HL-60 (cell line): ENCODE measurements around the gene ANKS6.

Source experiments
- DNase-seq, 2 experiments: peaks; one replicate each; pipeline ENCODE4 v3.0.0-alpha.2; 2010 to 2020; ENCODE audit warnings: low read depth in 1 of 2, low spot score in 1 of 2
- H3K27ac ChIP-seq: fragments of 250-450 bp; sonication (Bioruptor Pico); replicated peaks from 2 replicates; pipeline ENCODE4 v1.5.1; 2020; ENCODE audit warnings: mild to moderate bottlenecking, moderate library complexity
- H3K27me3 ChIP-seq: fragments of 250-450 bp; sonication (Bioruptor Pico); 2 replicates; pipeline ENCODE4 v1.5.1; 2021; ENCODE audit warnings: mild to moderate bottlenecking, moderate library complexity; ENCODE audit not compliant: insufficient read depth, poor library complexity, severe bottlenecking
- H3K4me3 ChIP-seq: replicated peaks from 2 replicates; pipeline ENCODE4 v1.5.1; 2011; ENCODE audit warnings: mild to moderate bottlenecking, control low read depth, low read length; ENCODE audit not compliant: insufficient read depth
- CTCF ChIP-seq: IDR thresholded peaks from one replicate; pipeline ENCODE4 v1.5.1; 2011; ENCODE audit warnings: low read length, control low read depth, inconsistent platforms; ENCODE audit not compliant: insufficient read depth
- GABPA ChIP-seq: IDR thresholded peaks from 2 replicates; pipeline ENCODE4 v1.6.1; 2012; ENCODE audit warnings: low read depth
- POLR2AphosphoS5 ChIP-seq: IDR thresholded peaks from 2 replicates; pipeline ENCODE4 v1.6.1; 2012; ENCODE audit warnings: low read depth
- REST ChIP-seq: IDR thresholded peaks from 2 replicates; pipeline ENCODE4 v1.6.1; 2012; ENCODE audit warnings: low read depth; ENCODE audit not compliant: insufficient replicate concordance
- SPI1 ChIP-seq: IDR thresholded peaks from 2 replicates; pipeline ENCODE4 v1.6.1; 2012; ENCODE audit warnings: low read depth, mild to moderate bottlenecking, borderline replicate concordance

Gene ANKS6

GRCh38 chr9:98778711-98779530 is 17.4 kb downstream of the ANKS6 start:
- TF ChIP-seq SPI1 (no peak), POLR2AphosphoS5 (no peak), GABPA (no peak), CTCF (no peak), REST (no peak)
- no peak for DNase-seq
- no peak overlapping the region for H3K27ac ChIP-seq

GRCh38 chr9:98778251-98778650 is 18.1 kb downstream of the ANKS6 start:
- H3K27ac ChIP-seq: no peak overlapping the region
- H3K27me3 ChIP-seq: no peaks in the 10 kb centered on the region
- TF ChIP-seq CTCF (no peak), SPI1 (no peak), GABPA (no peak), POLR2AphosphoS5 (no peak), REST (no peak)
- H3K4me3 ChIP-seq: no peak overlapping the region
- no peak for DNase-seq

More at GRCh38 chr9:98778711-98779530, 17.4 kb downstream of the ANKS6 start:
- no peaks in the 10 kb centered on the region for H3K27me3 ChIP-seq
- H3K4me3 ChIP-seq: no peak overlapping the region

- no peak overlapping the region for H3K27ac ChIP-seq
- no peak for TF ChIP-seq REST
- TF ChIP-seq POLR2AphosphoS5: no peak
- TF ChIP-seq GABPA: no peak
- no peak for TF ChIP-seq CTCF
- TF ChIP-seq SPI1: no peak
These were observed 18.7 kb downstream of the ANKS6 start for GRCh38 chr9:98777618-98778017.

More at GRCh38 chr9:98777618-98778017, 18.7 kb downstream of the ANKS6 start:
- DNase-seq: no peak
- Histone ChIP-seq H3K27me3 (no peaks in the 10 kb centered on the region), H3K4me3 (no peak overlapping the region)
